C4-2B (cell line): Measurements from ENCODE around the gene XG.

Experiments
- H3K27ac ChIP-seq: fragments of 450-650 bp; 2 replicates; pipeline ENCODE4 v1.5.1; 2017
- ZFX ChIP-seq: fragments of 450-650 bp; IDR thresholded peaks from 2 replicates; pipeline ENCODE4 v1.6.1; 2017
- TF ChIP-seq, protein P1 (sequence below): fragments of 450-650 bp; conservative IDR thresholded peaks from 2 replicates; pipeline ENCODE4 v1.5.1; 2017; ENCODE audit warnings: mild to moderate bottlenecking

Gene XG

DNA sequence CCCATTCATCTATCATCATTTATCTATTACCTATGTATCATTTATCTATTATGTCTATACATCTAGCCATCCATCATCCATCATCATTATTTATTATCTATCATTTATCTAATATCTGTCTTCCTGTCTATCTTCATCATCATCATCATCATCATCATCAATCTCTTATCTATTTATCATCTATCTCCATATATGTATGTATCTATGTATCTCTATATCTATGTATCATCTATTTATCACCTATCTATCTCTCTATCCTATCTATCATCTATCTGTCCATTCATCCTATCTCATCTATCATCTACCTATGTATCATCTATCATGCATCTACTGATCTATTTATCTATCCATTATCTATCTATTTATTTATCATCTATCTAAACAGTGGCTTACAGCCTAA, 73.0 kb downstream of the XG start:
- no peak overlapping the region for H3K27ac ChIP-seq
- TF ChIP-seq, protein P1, sequence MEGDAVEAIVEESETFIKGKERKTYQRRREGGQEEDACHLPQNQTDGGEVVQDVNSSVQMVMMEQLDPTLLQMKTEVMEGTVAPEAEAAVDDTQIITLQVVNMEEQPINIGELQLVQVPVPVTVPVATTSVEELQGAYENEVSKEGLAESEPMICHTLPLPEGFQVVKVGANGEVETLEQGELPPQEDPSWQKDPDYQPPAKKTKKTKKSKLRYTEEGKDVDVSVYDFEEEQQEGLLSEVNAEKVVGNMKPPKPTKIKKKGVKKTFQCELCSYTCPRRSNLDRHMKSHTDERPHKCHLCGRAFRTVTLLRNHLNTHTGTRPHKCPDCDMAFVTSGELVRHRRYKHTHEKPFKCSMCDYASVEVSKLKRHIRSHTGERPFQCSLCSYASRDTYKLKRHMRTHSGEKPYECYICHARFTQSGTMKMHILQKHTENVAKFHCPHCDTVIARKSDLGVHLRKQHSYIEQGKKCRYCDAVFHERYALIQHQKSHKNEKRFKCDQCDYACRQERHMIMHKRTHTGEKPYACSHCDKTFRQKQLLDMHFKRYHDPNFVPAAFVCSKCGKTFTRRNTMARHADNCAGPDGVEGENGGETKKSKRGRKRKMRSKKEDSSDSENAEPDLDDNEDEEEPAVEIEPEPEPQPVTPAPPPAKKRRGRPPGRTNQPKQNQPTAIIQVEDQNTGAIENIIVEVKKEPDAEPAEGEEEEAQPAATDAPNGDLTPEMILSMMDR = no peak
- TF ChIP-seq ZFX = no peak

DNA sequence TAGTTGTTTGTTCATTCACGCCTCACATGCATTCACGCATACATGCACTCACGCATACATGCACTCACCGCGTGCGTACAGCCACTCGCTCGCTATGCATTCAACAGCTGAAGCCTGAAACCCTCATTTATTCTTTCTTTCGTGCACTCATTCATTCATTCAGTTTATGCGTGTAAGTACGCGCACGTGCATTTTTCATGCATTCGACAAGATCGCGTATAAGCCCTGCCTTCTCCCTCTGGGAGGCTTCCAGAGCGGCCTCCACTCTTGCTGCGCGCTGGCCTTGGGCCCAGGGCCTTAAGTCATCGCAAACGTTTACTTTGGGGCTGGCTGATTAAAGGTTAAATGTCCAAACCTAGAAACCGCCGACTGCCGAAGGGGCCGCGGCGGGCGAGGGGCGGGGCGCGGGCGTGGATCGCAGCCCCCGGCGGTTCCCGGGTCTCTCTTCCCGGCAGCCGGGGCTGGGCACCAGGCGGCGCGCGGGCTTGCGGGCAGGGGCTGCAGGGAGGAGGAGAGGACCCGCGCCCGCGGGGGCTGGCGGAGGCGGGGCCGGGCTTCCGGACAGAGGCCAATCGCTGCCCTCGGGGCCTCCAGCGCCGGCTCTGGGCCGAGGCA, 76.6 kb downstream of the XG start, which contains the start of gene GYG2:
GYG2 (plus strand) TSS at position 587 of the 615 bp plus-strand sequence. CDS start 1,259 bp downstream, outside the sequence.
- H3K27ac ChIP-seq = no peak within 1 kb of the TSS
- TF ChIP-seq, protein P1 = no peak
- no peak for TF ChIP-seq ZFX

GRCh38 chrX:2828959-2829411, 77.1 kb downstream of the XG start:
- TF ChIP-seq, protein P1 = no peak
- no peak for TF ChIP-seq ZFX
- no peak overlapping the region for H3K27ac ChIP-seq

- TF ChIP-seq, protein P1 = no peak
- no peak for TF ChIP-seq ZFX
- no peak overlapping the region for H3K27ac ChIP-seq
These were observed 77.8 kb downstream of the XG start for GRCh38 chrX:2829469-2830246.

DNA sequence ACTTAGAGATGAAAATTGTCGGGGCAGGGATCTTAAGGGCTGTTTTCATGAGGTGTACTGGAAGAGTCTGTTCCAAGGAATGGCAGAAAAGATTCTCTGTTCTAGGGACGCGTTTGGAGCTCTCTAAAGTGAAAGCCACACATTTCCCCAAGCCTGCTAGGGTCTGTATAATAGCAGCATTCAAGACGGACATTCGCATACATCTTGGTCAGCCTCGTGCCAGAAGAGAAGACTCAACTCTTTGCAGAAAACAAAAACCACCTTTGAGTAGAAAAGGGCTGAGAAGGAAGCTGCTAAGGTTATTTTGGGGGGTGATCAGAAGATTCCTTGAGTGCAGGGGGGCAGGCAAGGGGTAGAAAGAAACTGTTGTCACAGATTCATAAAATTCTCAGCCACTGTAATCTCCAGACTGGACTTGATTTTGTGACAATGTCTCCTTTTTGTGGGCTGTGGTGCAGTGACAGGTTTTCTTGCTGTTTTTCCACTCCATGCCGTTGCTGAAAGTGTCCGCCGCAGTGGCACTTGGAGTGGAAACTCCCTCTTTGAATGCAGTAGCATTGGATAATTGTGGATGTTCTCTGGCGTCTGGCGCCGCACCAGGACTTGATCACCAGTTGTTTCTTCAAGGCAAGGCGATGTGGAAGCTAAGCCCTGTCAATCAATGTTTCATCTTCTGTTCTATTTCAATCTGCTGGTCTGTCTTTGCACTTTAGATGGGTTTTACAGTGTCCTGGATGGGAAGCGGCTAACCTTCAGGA, 79.8 kb downstream of the XG start:
- no peak overlapping the region for H3K27ac ChIP-seq
- no peak for TF ChIP-seq ZFX

- no peak overlapping the region for H3K27ac ChIP-seq
- TF ChIP-seq, protein P1 = no peak
- no peak for TF ChIP-seq ZFX
These were observed 86.1 kb downstream of the XG start for GRCh38 chrX:2837961-2838360.

GRCh38 chrX:2840961-2841360, 89.1 kb downstream of the XG start:
- no peak overlapping the region for H3K27ac ChIP-seq
- TF ChIP-seq, protein P1 = no peak
- TF ChIP-seq ZFX = no peak
